ENCODE results near the gene BPIFB6. TPM values are rescaled to one million over a fixed set of nuclear protein-coding genes. Genes with fewer than 3 reads are reported as not detected.

The BPIFB6 gene
- polyA plus RNA-seq (ENCODE audit: insufficient read length in 12 of 12) = not detected
- long read RNA-seq, donor 1 = 0 reads
- long read RNA-seq, donor 2 = 0 reads
- long read RNA-seq, donor 3 = 0 reads
- long read RNA-seq, donor 4 = 0 reads
- long read RNA-seq, donor 5 = 0 reads
- long read RNA-seq, donor 6 = 0 reads
- long read RNA-seq, donor 7 = 0 reads
- long read RNA-seq, donor 8 = 0 reads
- long read RNA-seq, donor 9 = 0 reads
- long read RNA-seq, donor 10 = 0 reads
- long read RNA-seq, donor 11 = 0 reads

- DNase-seq = no peak
Observed at GRCh38 chr20:33031531-33031930, at the start of gene BPIFB6. Gene BPIFB6, plus strand, starts transcription at chr20:33031648. Its CDS starts 0 bp downstream, at chr20:33031648.

- DNase-seq = no peak
Observed at GRCh38 chr20:32982617-32983458, 48.6 kb upstream of the BPIFB6 start.

GRCh38 chr20:32983459-32984112 lies 47.9 kb upstream of the BPIFB6 start:
- no peak for DNase-seq

GRCh38 chr20:32984196-32984595 lies 47.3 kb upstream of the BPIFB6 start:
- no peak for DNase-seq

- DNase-seq = no peak
Observed at GRCh38 chr20:32984631-32985354, 46.7 kb upstream of the BPIFB6 start.

GRCh38 chr20:32985596-32985995 lies 45.9 kb upstream of the BPIFB6 start:
- DNase-seq = no peak

- DNase-seq = no peak
Observed at GRCh38 chr20:32986331-32986966, 45.0 kb upstream of the BPIFB6 start.

- no peak for DNase-seq
Observed at GRCh38 chr20:32987044-32987825, 44.2 kb upstream of the BPIFB6 start.

- DNase-seq = no peak
Observed at GRCh38 chr20:32988008-32988407, 43.4 kb upstream of the BPIFB6 start.

GRCh38 chr20:32989507-32990283 lies 41.8 kb upstream of the BPIFB6 start:
- DNase-seq = no peak

- no peak for DNase-seq
Observed at GRCh38 chr20:32990426-32990825, 41.0 kb upstream of the BPIFB6 start.

- DNase-seq = no peak
Observed at GRCh38 chr20:32991383-32991782, 40.1 kb upstream of the BPIFB6 start.

GRCh38 chr20:32991792-32992641 lies 39.4 kb upstream of the BPIFB6 start:
- no peak for DNase-seq

GRCh38 chr20:32993496-32994050 lies 37.9 kb upstream of the BPIFB6 start:
- no peak for DNase-seq

GRCh38 chr20:32995802-32996201 lies 35.6 kb upstream of the BPIFB6 start:
- DNase-seq = no peak

GRCh38 chr20:32997431-32997830 lies 34.0 kb upstream of the BPIFB6 start:
- no peak for DNase-seq

- DNase-seq = no peak
Observed at GRCh38 chr20:32999603-33000250, 31.7 kb upstream of the BPIFB6 start.
